HG03039 (cell line): ENCODE data around the gene IAPP.
"Not testable (repeated sequence)": the region's sequence is repeated elsewhere in the genome, so short reads cannot be mapped to it uniquely, and the experiment has no call there.

Source experiments
- ATAC-seq: cut with Tn5 transposase; IDR thresholded peaks from one replicate; pipeline ENCODE4 v1.9.1; 2021; ENCODE audit warnings: mild to moderate bottlenecking, moderate library complexity; ENCODE audit not compliant: unreplicated experiment

IAPP gene

DNA sequence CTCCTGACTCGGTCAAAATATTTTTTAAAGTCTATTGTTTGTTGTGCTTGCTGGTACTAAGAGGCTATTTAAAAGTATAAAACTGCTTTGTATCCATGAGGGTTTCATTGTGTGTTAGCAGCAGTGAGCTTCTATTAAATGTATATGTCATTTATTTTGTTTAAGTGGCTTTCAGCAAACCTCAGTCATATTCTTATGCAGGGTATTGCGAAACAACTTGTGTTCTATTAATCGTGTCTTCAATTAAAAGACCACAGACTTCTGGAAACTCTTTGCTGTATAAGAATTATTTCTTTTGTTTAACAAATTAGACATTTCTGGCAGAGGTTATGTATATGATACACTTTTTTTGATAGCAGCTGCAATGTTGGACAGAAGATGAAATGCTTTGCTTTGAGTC is 6.5 kb downstream of the IAPP start:
- no peak for ATAC-seq

- ATAC-seq = not testable (repeated sequence)
These were observed 8.6 kb downstream of the IAPP start for GRCh38 chr12:21381320-21381719.

- ATAC-seq = no peak
These were observed 11.6 kb downstream of the IAPP start for GRCh38 chr12:21384261-21384660.

- ATAC-seq = no peak
These were observed 14.5 kb downstream of the IAPP start for GRCh38 chr12:21387174-21387573.

GRCh38 chr12:21392384-21392783 is 19.7 kb downstream of the IAPP start:
- ATAC-seq = no peak

GRCh38 chr12:21394828-21395626 is 22.3 kb downstream of the IAPP start:
- not testable (repeated sequence) for ATAC-seq

DNA sequence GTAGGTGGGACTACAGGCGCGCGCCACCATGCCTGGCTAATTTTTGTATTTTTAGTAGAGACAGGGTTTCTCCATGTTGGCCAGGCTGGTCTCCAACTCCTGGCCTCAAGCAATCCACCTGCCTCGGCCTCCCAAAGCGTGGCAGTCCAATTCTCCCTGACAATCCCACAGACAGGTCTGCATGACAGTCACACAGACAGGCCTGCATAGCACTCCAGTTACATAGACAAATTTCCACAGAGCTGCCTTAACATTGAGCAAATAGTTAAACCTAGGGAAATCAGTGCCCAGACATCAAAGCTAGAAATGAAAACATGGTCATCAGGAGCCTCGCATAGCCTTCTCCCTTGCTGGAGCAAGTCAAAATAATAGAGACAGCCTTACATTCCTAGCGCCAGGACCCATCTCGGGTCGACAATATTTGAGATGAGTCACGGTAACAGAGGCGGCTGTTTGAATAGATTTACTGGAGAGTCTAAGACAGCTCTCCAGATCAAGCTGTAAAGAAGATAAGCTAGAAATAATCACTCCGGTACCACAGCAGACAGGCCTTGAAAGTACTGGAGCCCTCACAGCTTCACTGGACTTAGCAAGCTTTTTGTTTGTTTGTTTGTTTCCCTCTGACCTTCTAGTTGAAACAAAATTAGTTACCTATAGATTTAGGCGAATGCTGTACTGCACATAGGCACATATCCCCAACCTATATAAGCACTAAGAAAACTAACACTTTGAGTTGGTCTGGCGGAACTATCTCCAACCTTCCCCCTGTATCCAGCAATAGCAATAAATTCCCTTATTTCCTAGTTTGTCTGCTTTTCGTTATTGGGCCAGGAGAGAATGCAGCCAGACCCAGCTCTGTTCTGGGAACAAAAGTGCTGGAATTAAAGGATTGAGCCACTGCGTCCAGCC is 40.9 kb downstream of the IAPP start:
- ATAC-seq = no peak

DNA sequence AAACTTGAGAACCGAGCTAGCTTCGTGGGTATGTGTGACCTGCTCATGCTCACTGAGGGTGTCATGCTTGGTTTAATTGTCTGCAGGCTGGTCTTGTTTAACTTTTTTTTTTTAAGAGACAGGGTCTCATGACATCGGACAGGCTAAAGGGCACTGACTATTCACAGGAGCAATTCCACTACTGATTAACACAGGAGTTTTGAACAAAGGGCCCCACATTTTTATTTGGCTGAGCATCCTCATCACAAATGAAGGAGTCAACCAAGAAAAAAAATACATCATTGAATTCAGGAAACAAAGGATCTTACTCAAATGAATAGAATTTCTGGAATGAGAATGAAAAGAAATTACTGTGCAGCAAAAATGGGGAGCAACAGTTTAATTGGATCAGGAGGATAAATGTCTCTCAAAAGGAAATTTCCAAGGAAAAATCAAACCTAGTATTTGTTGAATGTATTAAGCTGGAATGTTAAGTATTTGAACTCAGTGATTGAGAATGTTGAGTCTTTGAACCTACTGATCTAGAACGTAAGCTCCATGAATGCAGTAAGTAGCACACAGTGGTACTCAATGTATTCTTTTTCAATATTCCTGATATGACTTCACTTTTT is 43.9 kb downstream of the IAPP start:
- no peak for ATAC-seq

GRCh38 chr12:21418398-21418797 is 45.7 kb downstream of the IAPP start:
- not testable (repeated sequence) for ATAC-seq

DNA sequence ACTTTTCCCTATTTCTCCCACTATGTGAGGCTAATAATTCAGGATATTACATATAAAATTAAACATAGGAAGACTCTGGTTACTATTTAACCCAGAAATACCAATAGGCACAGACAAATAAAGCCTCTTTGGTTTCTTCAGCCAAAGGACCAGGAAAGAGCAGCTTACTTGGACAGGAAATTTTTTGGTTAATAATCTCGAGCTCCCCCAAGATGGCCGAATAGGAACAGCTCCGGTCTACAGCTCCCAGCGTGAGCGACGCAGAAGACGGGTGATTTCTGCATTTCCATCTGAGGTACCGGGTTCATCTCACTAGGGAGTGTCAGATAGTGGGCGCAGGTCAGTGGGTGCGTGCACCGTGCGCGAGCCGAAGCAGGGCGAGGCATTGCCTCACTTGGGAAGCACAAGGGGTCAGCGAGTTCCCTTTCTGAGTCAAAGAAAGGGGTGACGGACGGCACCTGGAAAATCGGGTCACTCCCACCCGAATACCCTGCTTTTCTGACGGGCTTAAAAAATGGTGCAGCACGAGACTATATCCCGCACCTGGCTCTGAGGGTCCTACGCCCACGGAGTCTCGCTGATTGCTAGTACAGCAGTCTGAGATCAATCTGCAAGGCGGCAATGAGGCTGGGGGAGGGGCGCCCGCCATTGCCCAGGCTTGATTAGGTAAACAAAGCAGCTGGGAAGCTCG is 46.5 kb downstream of the IAPP start:
- not testable (repeated sequence) for ATAC-seq

DNA sequence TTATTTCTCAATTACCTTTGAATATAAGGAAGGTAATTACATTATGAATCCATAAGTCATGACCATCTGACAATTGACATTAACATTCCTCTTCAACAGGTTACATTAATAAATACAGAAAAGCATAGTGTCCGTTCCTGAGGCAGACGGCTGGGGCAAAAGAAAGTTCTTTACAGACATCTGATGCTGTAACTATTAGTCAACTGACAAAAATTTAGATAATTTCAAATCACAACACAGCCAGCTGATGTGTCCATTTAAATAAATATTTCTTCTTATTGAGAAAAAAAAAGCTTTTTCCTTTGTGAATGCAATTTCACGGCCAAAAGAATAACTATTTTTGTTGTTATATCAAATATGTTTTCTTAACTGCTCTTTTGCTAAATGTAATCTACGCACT is 55.5 kb downstream of the IAPP start:
- no peak for ATAC-seq
